Prostate gland (tissue), 2 donors: ENCODE data around the gene MBOAT1.

Source experiments
- CTCF ChIP-seq, 4 experiments: fragments of 200-600 bp in 2 of 4; fragments of 450-650 bp in 2 of 4; sonication (generic) in 2 of 4; IDR thresholded peaks; 1 replicate in 3 of 4; 2 replicates in 1 of 4; pipeline ENCODE4 v1.5.1; 2016 to 2019; ENCODE audit warnings: antibody characterized with exemption in 4 of 4, mild to moderate bottlenecking in 2 of 4, moderate library complexity in 2 of 4
- POLR2A ChIP-seq: fragments of 450-650 bp; IDR thresholded peaks from one replicate; pipeline ENCODE4 v1.6.1; 2016; ENCODE audit warnings: antibody characterized with exemption, mild to moderate bottlenecking

GRCh38 chr6:20208687-20209378 is 3.4 kb downstream of the MBOAT1 start:
- no peak for TF ChIP-seq CTCF (IDR thresholded peaks at IDR 0.05)
- no peak for TF ChIP-seq POLR2A
